HepG2 (cell line): Measurements from ENCODE around the gene CRY1. TPM values are rescaled to one million over a fixed set of nuclear protein-coding genes. Genes with fewer than 3 reads are reported as not detected.

Experiments used
- ATAC-seq: fragments of 200-7000 bp; cut with Tn5 transposase; 3 replicates; pipeline ENCODE4 v1.9.1; 2020; ENCODE audit warnings: mild to moderate bottlenecking, moderate library complexity
- BruUV-seq: library from RNA; stranded (reverse); fragments of 400-500 nt; replicated peaks from 2 replicates; lab custom pipeline; 2021; lab: Mats Ljungman, UMichigan
- CTCF ChIA-PET: fragments of 300-600 bp; formaldehyde crosslinking; extraction: SDS; loops from one replicate; lab custom pipeline; 2021; ENCODE audit warnings: low total read pairs, inconsistent platforms, low intra/inter-chr PET ratio; lab: Yijun Ruan, JAX
- POLR2A ChIA-PET: fragments of 350-600 bp; sonication (Branson Sonifier 250); formaldehyde crosslinking; loops from one replicate; lab custom pipeline; 2020; ENCODE audit warnings: antibody characterized with exemption, inconsistent platforms; lab: Yijun Ruan, JAX
- DNase-seq: peaks from one replicate; pipeline ENCODE4 v3.0.0-alpha.2; 2015; ENCODE audit warnings: low spot score
- FAIRE-seq: peaks from 3 replicates; lab custom pipeline; 2011; peaks lifted over from hg19 to GRCh38; lab: Jason Lieb, UNC
- H2AFZ ChIP-seq: one replicate; pipeline ENCODE4 v1.6.1; 2011; ENCODE audit warnings: low read length, inconsistent platforms
- H3K27ac ChIP-seq: fragments of 300-600 bp; 3 replicates; pipeline ENCODE4 v1.8.0; 2011; ENCODE audit warnings: mixed run types, mild to moderate bottlenecking, mixed read lengths, low read length, inconsistent platforms; ENCODE audit not compliant: insufficient read depth; ENCODE audit errors: extremely low read length
- H3K27me3 ChIP-seq, 2 experiments: fragments of 200-600 bp in 1 of 2; 2 replicates in 1 of 2; 3 replicates in 1 of 2; pipeline versions ENCODE4 v1.6.0 to v1.8.0; 2011; ENCODE audit warnings: low read length in 2 of 2, mild to moderate bottlenecking in 2 of 2, moderate library complexity in 2 of 2, inconsistent platforms in 1 of 2; ENCODE audit not compliant: insufficient read depth in 2 of 2, control insufficient read depth in 1 of 2
- H3K36me3 ChIP-seq, 2 experiments: fragments of 200-600 bp in 1 of 2; replicated peaks in 1 of 2; 2 replicates in 1 of 2; 3 replicates in 1 of 2; pipeline versions ENCODE4 v1.5.1 to v1.8.0; 2011; ENCODE audit warnings: low read length in 2 of 2, inconsistent platforms in 1 of 2; ENCODE audit not compliant: insufficient read depth in 2 of 2, control insufficient read depth in 1 of 2
- H3K4me1 ChIP-seq: 2 replicates; pipeline ENCODE4 v1.5.1; 2012; ENCODE audit warnings: low read length, inconsistent platforms; ENCODE audit not compliant: insufficient read depth
- H3K4me2 ChIP-seq: 2 replicates; pipeline ENCODE4 v1.6.0; 2011; ENCODE audit warnings: low read depth, low read length, inconsistent platforms
- H3K4me3 ChIP-seq, 3 experiments: fragments of 200-600 bp in 1 of 3; sonication (generic), shearing (Covaris generic) in 1 of 3; replicated peaks in 1 of 3; 2 replicates each; pipeline ENCODE4 v1.5.1; 2011 to 2016; ENCODE audit warnings: low read length in 3 of 3, inconsistent platforms in 2 of 3, low read depth in 2 of 3, mild to moderate bottlenecking in 2 of 3, control low read depth in 1 of 3, mixed read lengths in 1 of 3; ENCODE audit not compliant: insufficient read depth in 1 of 3
- H3K79me2 ChIP-seq: one replicate; pipeline ENCODE4 v1.6.1; 2011; ENCODE audit warnings: low read length, inconsistent platforms; ENCODE audit not compliant: insufficient read depth
- H3K9ac ChIP-seq: 2 replicates; pipeline ENCODE4 v1.6.0; 2011; ENCODE audit warnings: mild to moderate bottlenecking, low read depth, low read length, inconsistent platforms; ENCODE audit not compliant: insufficient read depth
- H3K9me3 ChIP-seq: 2 replicates; pipeline ENCODE4 v1.5.1; 2012; ENCODE audit warnings: mild to moderate bottlenecking, low read length
- H4K20me1 ChIP-seq: 2 replicates; pipeline ENCODE4 v1.6.0; 2011; ENCODE audit warnings: inconsistent platforms, mild to moderate bottlenecking, low read length, moderate library complexity; ENCODE audit not compliant: insufficient read depth
- AHR ChIP-seq: IDR thresholded peaks from 2 replicates; pipeline ENCODE4 v1.6.1; 2018; ENCODE audit warnings: missing genetic modification reagents, missing compliant biosample characterization
- HNF4A ChIP-seq: sonication (generic); formaldehyde crosslinking; IDR thresholded peaks from 2 replicates; pipeline ENCODE4 v1.4.0; 2020; ENCODE audit warnings: missing genetic modification reagents
- HNF4G ChIP-seq, 2 experiments: sonication (generic) in 1 of 2; formaldehyde crosslinking in 1 of 2; IDR thresholded peaks; 2 replicates each; pipeline versions ENCODE4 v1.4.0 to v1.6.1; 2011 to 2020; ENCODE audit warnings: borderline replicate concordance in 2 of 2, low read depth in 2 of 2, mild to moderate bottlenecking in 2 of 2, low read length in 1 of 2, missing genetic modification reagents in 1 of 2, moderate library complexity in 1 of 2
- HOMEZ ChIP-seq: IDR thresholded peaks from 2 replicates; pipeline ENCODE4 v1.6.1; 2016; ENCODE audit warnings: low read depth
- SRSF9 ChIP-seq: fragments of 200-400 bp; formaldehyde crosslinking; IDR thresholded peaks from 2 replicates; pipeline ENCODE4 v1.6.1; 2018; ENCODE audit warnings: borderline replicate concordance, mild to moderate bottlenecking, low read depth, low read length; ENCODE audit not compliant: insufficient read depth, poor library complexity, severe bottlenecking
- ZMYM4 ChIP-seq: sonication (generic); formaldehyde crosslinking; IDR thresholded peaks from 2 replicates; pipeline ENCODE4 v1.8.1; 2023; ENCODE audit warnings: mild to moderate bottlenecking, missing genetic modification reagents
- ZNF12 ChIP-seq: sonication (generic); formaldehyde crosslinking; IDR thresholded peaks from 2 replicates; pipeline ENCODE4 v1.5.0; 2020; ENCODE audit warnings: missing genetic modification reagents
- WGBS: methylation state at CpG from one replicate; pipeline ENCODE4 v1.1.6; 2017; ENCODE audit warnings: low lambda C conversion rate; 5-methylcytosine and 5-hydroxymethylcytosine counted together
- in situ Hi-C: cut with HindIII; loops from 2 replicates; pipeline ENCODE4 v1.10.0; 2017; ENCODE audit warnings: low pct_unique_long_range_greater_than_20kb; ENCODE audit not compliant: extremely low pct_ligation_motif_present
- intact Hi-C: fragments of 100-400 bp; cut with micrococcal nuclease; formaldehyde crosslinking; loops from one replicate; pipeline ENCODE4 v1.10.0; 2022; ENCODE audit not compliant: unreplicated experiment
- polyA plus RNA-seq, 8 experiments: library from polyadenylated mRNA; depleted of rRNA in 3 of 8; stranded (reverse) in 7 of 8; unstranded in 1 of 8; fragments of >200 nt; fragmentation: Illumina TruSeq in 4 of 8; extraction: Trizol in 4 of 8; gene quantifications; 2 replicates each; pipeline versions ENCODE4 v1.2.1 to v1.2.3, GENCODE V29; 2011 to 2016; ENCODE audit warnings: low read depth in 4 of 8, missing spikeins in 1 of 8, mixed read lengths in 1 of 8; ENCODE audit not compliant: insufficient read depth in 1 of 8
- total RNA-seq, 5 experiments: library from RNA; depleted of rRNA; stranded (reverse); fragments of >200 nt; fragmentation: Illumina TruSeq; extraction: Trizol; gene quantifications; 2 replicates each; pipeline ENCODE4 v1.2.3, GENCODE V29; 2016; ENCODE audit warnings: low read depth in 1 of 5

The CRY1 gene
- total and polyA plus RNA-seq, 2 of the 13 experiments (the other 11 are each of a cell fraction or from before 2014, with no cell fraction given): 11.4 to 13.9 TPM

GRCh38 chr12:107042801-107043200 is 50.5 kb downstream of the CRY1 start:
- ChIA-PET CTCF (no interaction called here), POLR2A (interaction anchor here (1.3 kb wide), 1 partner anchor 51 kb away, joined by 3 read pairs; the partner anchor contains the start of gene CRY1)
- no TSS peak for BruUV-seq
- no peak overlapping the region for H3K4me2 ChIP-seq
- no peaks in the 10 kb centered on the region for H3K9me3 ChIP-seq
- H3K4me3 ChIP-seq: no peak overlapping the region
- intact Hi-C loops (no loop called here), in situ Hi-C loops (no loop called here)
- no peak overlapping the region for H3K27ac ChIP-seq
- no peak for DNase-seq
- no peaks in the 10 kb centered on the region for H3K27me3 ChIP-seq
- ATAC-seq: no peak
- no peaks in the 10 kb centered on the region for H4K20me1 ChIP-seq
- no peak for FAIRE-seq
- H3K79me2 ChIP-seq: peaks cover 2% of the 10 kb centered on the region
- no peak overlapping the region for H2AFZ ChIP-seq
- H3K9ac ChIP-seq: no peak overlapping the region
- 81% methylated on average over 8 of the region's 8 CpGs for WGBS
- no peaks in the 10 kb centered on the region for H3K36me3 ChIP-seq
- TF ChIP-seq HNF4G (IDR thresholded peaks at IDR 0.05; ENCODE audit: borderline replicate concordance, low read depth, low read length) (0 out of 2 replicates have a peak, but pooled peaks have one; percentile 18), HNF4G (CRISPR knock-in tag; IDR thresholded peaks at IDR 0.05; ENCODE audit: borderline replicate concordance, low read depth) (no peak), ZMYM4 (CRISPR knock-in tag) (peak; percentile 31; the same call in 1 of the 2 replicates), SRSF9 (no peak), HOMEZ (CRISPR knock-in tag) (peak; percentile 36; the same call in 1 of the 2 replicates), HNF4A (CRISPR knock-in tag) (peak; percentile 23; the same call in 1 of the 2 replicates)
- peaks cover 7% of the 10 kb centered on the region for H3K4me1 ChIP-seq

- Histone ChIP-seq H3K4me1 (no peaks in the 10 kb centered on the region), H3K36me3 (no peaks in the 10 kb centered on the region), H4K20me1 (no peaks in the 10 kb centered on the region), H3K9me3 (no peaks in the 10 kb centered on the region), H3K27ac (no peak overlapping the region), H3K9ac (no peak overlapping the region), H3K27me3 (no peaks in the 10 kb centered on the region), H3K79me2 (peaks cover 2% of the 10 kb centered on the region), H3K4me3 (no peak overlapping the region), H3K4me2 (no peak overlapping the region), H2AFZ (no peak overlapping the region)
- intact Hi-C loops: no loop called here
- CTCF ChIA-PET: no interaction called here
- FAIRE-seq (no peak), ATAC-seq (no peak), DNase-seq (no peak)
- POLR2A ChIA-PET: no interaction called here
- TF ChIP-seq AHR (CRISPR knock-in tag) (no peak), ZNF12 (CRISPR knock-in tag) (peak; percentile 81; the same call in 1 of the 2 replicates)
- 95% methylated on average over 2 of the region's 2 CpGs for WGBS
- BruUV-seq: no TSS peak
- in situ Hi-C loops: no loop called here
Observed at GRCh38 chr12:107035733-107036132, 57.6 kb downstream of the CRY1 start.
